Loucy (cell line): Measurements from ENCODE around the gene METTL17.

Experiments used
- H2AFZ ChIP-seq: fragments of 200-600 bp; sonication (generic); 2 replicates; pipeline ENCODE4 v1.6.0; 2016; ENCODE audit warnings: antibody characterized with exemption, mild to moderate bottlenecking, low read length, moderate library complexity
- H3F3A ChIP-seq: fragments of 200-600 bp; 2 replicates; pipeline ENCODE4 v1.6.0; 2016; ENCODE audit warnings: antibody characterized with exemption, low read depth, mild to moderate bottlenecking
- H3K27me3 ChIP-seq: fragments of 200-600 bp; sonication (generic); 2 replicates; pipeline ENCODE4 v1.6.1; 2014; ENCODE audit warnings: low read length, mild to moderate bottlenecking; ENCODE audit not compliant: insufficient read depth, poor library complexity, severe bottlenecking
- H3K36me3 ChIP-seq: fragments of 200-600 bp; sonication (generic); 2 replicates; pipeline ENCODE4 v1.6.1; 2016; ENCODE audit warnings: low read length; ENCODE audit not compliant: insufficient read depth
- H3K4me1 ChIP-seq: fragments of 200-600 bp; sonication (generic); 2 replicates; pipeline ENCODE4 v1.5.1; 2014; ENCODE audit warnings: low read length, mild to moderate bottlenecking; ENCODE audit not compliant: insufficient read depth, poor library complexity, severe bottlenecking
- H3K4me2 ChIP-seq: fragments of 200-600 bp; sonication (generic); 2 replicates; pipeline ENCODE4 v1.6.0; 2014; ENCODE audit warnings: antibody characterized with exemption, low read length, low read depth, mild to moderate bottlenecking; ENCODE audit not compliant: poor library complexity, severe bottlenecking
- H3K4me3 ChIP-seq: fragments of 200-600 bp; sonication (generic); 2 replicates; pipeline ENCODE4 v1.5.1; 2014; ENCODE audit warnings: low read length, mild to moderate bottlenecking, mixed read lengths; ENCODE audit not compliant: poor library complexity, severe bottlenecking
- H3K79me2 ChIP-seq: fragments of 200-600 bp; sonication (generic); 2 replicates; pipeline ENCODE4 v1.6.1; 2014; ENCODE audit warnings: low read length; ENCODE audit not compliant: insufficient read depth
- H3K9ac ChIP-seq: fragments of 200-600 bp; sonication (generic); 2 replicates; pipeline ENCODE4 v1.6.0; 2014; ENCODE audit warnings: mild to moderate bottlenecking, low read depth, low read length, moderate library complexity; ENCODE audit not compliant: poor library complexity, severe bottlenecking
- H3K9me2 ChIP-seq: fragments of 200-600 bp; sonication (generic); replicated peaks from 2 replicates; pipeline ENCODE4 v1.6.1; 2016; ENCODE audit warnings: low read depth, low read length, mixed read lengths
- H3K9me3 ChIP-seq: fragments of 200-600 bp; sonication (generic); 2 replicates; pipeline ENCODE4 v1.6.1; 2014; ENCODE audit warnings: mild to moderate bottlenecking, antibody characterized with exemption, low read length, low read depth; ENCODE audit not compliant: insufficient read depth
- H4K20me1 ChIP-seq: fragments of 200-600 bp; sonication (generic); 2 replicates; pipeline ENCODE4 v1.6.0; 2014; ENCODE audit warnings: antibody characterized with exemption, low read length, mild to moderate bottlenecking; ENCODE audit not compliant: insufficient read depth, poor library complexity, severe bottlenecking
- CTCF ChIP-seq: fragments of 200-600 bp; sonication (generic); conservative IDR thresholded peaks from 2 replicates; pipeline ENCODE4 v1.5.1; 2014; ENCODE audit warnings: mild to moderate bottlenecking, antibody characterized with exemption, low read length
- EZH2phosphoT487 ChIP-seq: fragments of 200-600 bp; IDR thresholded peaks from 2 replicates; pipeline ENCODE4 v1.6.1; 2018; ENCODE audit warnings: antibody characterized with exemption, mild to moderate bottlenecking, moderate library complexity, borderline replicate concordance

METTL17 gene

GRCh38 chr14:21015312-21015711, 25.5 kb downstream of the METTL17 start:
- no peaks in the 10 kb centered on the region for H4K20me1 ChIP-seq
- no peaks in the 10 kb centered on the region for H3K79me2 ChIP-seq
- H3K4me2 ChIP-seq: no peak overlapping the region
- no peaks in the 10 kb centered on the region for H3F3A ChIP-seq
- H3K9ac ChIP-seq: no peak overlapping the region
- no peaks in the 10 kb centered on the region for H3K4me1 ChIP-seq
- H3K27me3 ChIP-seq: no peaks in the 10 kb centered on the region
- no peak overlapping the region for H2AFZ ChIP-seq
- TF ChIP-seq EZH2phosphoT487 (no peak), CTCF (no peak)
- H3K9me3 ChIP-seq: no peaks in the 10 kb centered on the region
- H3K9me2 ChIP-seq: no peaks in the 10 kb centered on the region
- no peaks in the 10 kb centered on the region for H3K36me3 ChIP-seq
- no peak overlapping the region for H3K4me3 ChIP-seq

- Histone ChIP-seq H3K4me3 (no peak overlapping the region), H3K9ac (no peak overlapping the region), H3K79me2 (no peaks in the 10 kb centered on the region), H3K9me2 (no peaks in the 10 kb centered on the region), H3F3A (no peaks in the 10 kb centered on the region), H3K27me3 (no peaks in the 10 kb centered on the region), H3K4me2 (no peak overlapping the region), H3K4me1 (no peaks in the 10 kb centered on the region), H3K9me3 (no peaks in the 10 kb centered on the region), H4K20me1 (no peaks in the 10 kb centered on the region), H3K36me3 (no peaks in the 10 kb centered on the region), H2AFZ (no peak overlapping the region)
- TF ChIP-seq EZH2phosphoT487 (no peak), CTCF (no peak)
Measured at GRCh38 chr14:21016413-21017190, 26.8 kb downstream of the METTL17 start.

GRCh38 chr14:21017528-21018245, 27.9 kb downstream of the METTL17 start:
- TF ChIP-seq CTCF (no peak), EZH2phosphoT487 (no peak)
- H3K9ac ChIP-seq: no peak overlapping the region

More at GRCh38 chr14:21017528-21018245, 27.9 kb downstream of the METTL17 start:
- H3K27me3 ChIP-seq: no peaks in the 10 kb centered on the region
- H3K9me2 ChIP-seq: no peaks in the 10 kb centered on the region
- no peaks in the 10 kb centered on the region for H3F3A ChIP-seq
- no peak overlapping the region for H2AFZ ChIP-seq
- H4K20me1 ChIP-seq: no peaks in the 10 kb centered on the region
- no peak overlapping the region for H3K4me2 ChIP-seq
- H3K9me3 ChIP-seq: no peaks in the 10 kb centered on the region
- no peak overlapping the region for H3K4me3 ChIP-seq
- H3K36me3 ChIP-seq: no peaks in the 10 kb centered on the region
- no peaks in the 10 kb centered on the region for H3K4me1 ChIP-seq
- no peaks in the 10 kb centered on the region for H3K79me2 ChIP-seq
